Heart left ventricle (tissue), 16 donors: ENCODE results near the gene CD59. TPM values are rescaled to one million over a fixed set of nuclear protein-coding genes. Genes with fewer than 3 reads are reported as not detected.
A peak's percentile ranks its signal among the peaks of the same experiment; 100 is the strongest.

ENCODE experiments used
- ATAC-seq, 4 donors: fragments of 200-7000 bp; cut with Tn5 transposase; one replicate each; pipeline ENCODE4 v1.9.1; 2020 to 2022; ENCODE audit warnings: moderate library complexity in 4 of 4, mild to moderate bottlenecking in 3 of 4, moderate number of reproducible peaks in 1 of 4
- DNase-seq, 5 donors: peaks; one replicate each; pipeline ENCODE4 v3.0.0-alpha.2; 2020
- H3K27ac ChIP-seq, 12 donors: fragments of 200-600 bp; sonication (generic) in 4 of 12; one replicate each; pipeline versions ENCODE4 v1.5.0 to v1.8.0; 2016 to 2022; ENCODE audit warnings: mild to moderate bottlenecking in 2 of 12
- H3K27me3 ChIP-seq, 9 donors: fragments of 200-600 bp; sonication (generic) in 2 of 9; one replicate each; pipeline versions ENCODE4 v1.5.1 to v1.8.0; 2016 to 2022; ENCODE audit warnings: mild to moderate bottlenecking in 3 of 9
- H3K36me3 ChIP-seq, 9 donors: fragments of 200-600 bp; sonication (generic) in 2 of 9; one replicate each; pipeline versions ENCODE4 v1.5.0 to v1.8.0; 2018 to 2022; ENCODE audit warnings: mild to moderate bottlenecking in 2 of 9
- H3K4me1 ChIP-seq, 12 donors: fragments of 200-600 bp; sonication (generic) in 4 of 12; one replicate each; pipeline versions ENCODE4 v1.5.0 to v1.8.0; 2016 to 2022; ENCODE audit warnings: mild to moderate bottlenecking in 3 of 12
- H3K4me3 ChIP-seq, 12 donors: fragments of 200-600 bp; sonication (generic) in 4 of 12; one replicate each; pipeline versions ENCODE4 v1.5.0 to v1.8.0; 2017 to 2022; ENCODE audit warnings: mild to moderate bottlenecking in 9 of 12, moderate library complexity in 4 of 12
- H3K9me3 ChIP-seq, 12 donors: fragments of 200-600 bp; sonication (generic) in 4 of 12; one replicate each; pipeline versions ENCODE4 v1.5.0 to v1.8.0; 2016 to 2022; ENCODE audit warnings: mild to moderate bottlenecking in 1 of 12
- POLR2A ChIP-seq, 2 donors: fragments of 450-650 bp; IDR thresholded peaks; one replicate each; pipeline ENCODE4 v1.6.1; 2017; ENCODE audit warnings: antibody characterized with exemption in 2 of 2, mild to moderate bottlenecking in 2 of 2, moderate library complexity in 2 of 2
- WGBS, 4 donors: extraction: QIAGEN DNeasy Blood & Tissue Kit in 2 of 4; methylation state at CpG; one replicate each; pipeline versions ENCODE4 v1.1.5 to v1.1.7; 2013 to 2018; 5-methylcytosine and 5-hydroxymethylcytosine counted together
- intact Hi-C, 10 donors: fragments of 100-400 bp; cut with DNase I; formaldehyde crosslinking; loops; one replicate each; pipeline versions ENCODE4 v1.11.1 to v1.14.2; 2022
- polyA plus RNA-seq, 2 donors: library from polyadenylated mRNA; stranded (reverse); fragments of 200-250 nt; gene quantifications; one replicate each; pipeline ENCODE4 v1.2.3, GENCODE V29; 2013
- total RNA-seq, 9 donors: library from RNA; depleted of rRNA in 2 of 9; stranded (reverse); fragments of >200 nt in 2 of 9; fragmentation: NEBNext Ultra II Directional in 3 of 9; extraction: Animal tissue kit (Norgen Biotek cat#: 25700) in 3 of 9; gene quantifications; one replicate each; pipeline versions ENCODE4 v1.1.0 to v1.2.4, GENCODE V29; 2016 to 2023
- TF ChIP-seq, protein P1 (sequence below), 12 donors: fragments of 200-600 bp; sonication (generic) in 4 of 12; IDR thresholded peaks; one replicate each; pipeline versions ENCODE4 v1.5.0 to v1.8.0; 2018 to 2022; ENCODE audit warnings: antibody characterized with exemption in 12 of 12, mild to moderate bottlenecking in 5 of 12
- donor health status: ischemic (EF 13 %, LVEDD 7.1; RV severe dilation, severe dysfunction).
- donor health status: healthy with polysubstance abuse.
- donor health status: DM: no; HTN: yes; CAD: no.
- donor health status: DM: no; HTN: no; CAD: no.
- donor health status: ischemic (EF 25% LVEDD 6.9; RV normal size, moderate dysfunction).
- donor health status: ischemic (EF 25% LVEDD 5.7; RV mildly dilated, moderate dysfunction).
- donor health status: healthy.
- donor health status: DM: yes; HTN: yes; CAD: no.
- donor health status: ischemic (EF 35%, LVEDD 5.7; RV mildly dilated, moderate dysfunction).
- donor health status: nonischemic (EF 11% LVEDD 7.7; RV severe dilation, severe dysfunction).
- donor health status: DM: yes; HTN: yes; CAD: no.
- donor health status: PGD.
- donor health status: ischemic (EF 29% LVEDD 5.4; RV normal size, mild dysfunction).
- donor health status: nonischemic (EF 23%, LVEDD 6.1; RV moderate dilation, normal function).

CD59 gene
- total and polyA plus RNA-seq, 11 donors: 133 to 1,434 (median 930) TPM

DNA sequence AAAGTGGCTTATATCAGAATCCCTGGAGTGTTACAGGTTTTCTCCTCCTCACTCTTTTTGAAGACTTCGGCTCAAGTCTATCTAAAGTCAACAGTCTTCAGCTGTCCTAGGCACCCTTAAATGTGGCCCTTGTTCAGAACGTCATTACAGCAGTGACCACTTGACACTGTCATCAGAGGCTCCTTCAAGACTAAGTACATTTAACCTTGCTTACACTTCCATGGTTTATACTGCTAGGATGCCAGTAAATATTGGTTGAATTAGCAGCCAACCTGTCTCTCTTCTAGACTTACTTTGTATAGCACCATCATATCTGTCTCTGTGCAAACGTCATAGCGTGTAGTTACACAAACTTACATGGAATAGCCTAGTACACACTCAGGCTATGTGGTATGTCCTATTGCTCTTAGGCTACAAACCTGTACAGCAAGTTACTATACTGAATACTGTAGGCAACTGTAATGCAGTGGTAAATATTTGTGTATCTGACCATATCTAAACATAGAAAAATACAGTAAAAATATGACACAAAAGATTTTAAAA is 22.3 kb downstream of the CD59 start:
- no peaks in the 10 kb centered on the region for H3K27me3 ChIP-seq
- peak in 3 of 4 donors; percentile 19 to 66 (median 60) for ATAC-seq
- no peaks in the 10 kb centered on the region for H3K9me3 ChIP-seq
- H3K36me3 ChIP-seq: peaks cover 0 to 100% (median 94%) of the 10 kb centered on the region in 9 donors
- WGBS, 4 donors: 49 to 56% (median 52%) methylated on average over 4 of the region's 4 CpGs
- TF ChIP-seq, protein P1, sequence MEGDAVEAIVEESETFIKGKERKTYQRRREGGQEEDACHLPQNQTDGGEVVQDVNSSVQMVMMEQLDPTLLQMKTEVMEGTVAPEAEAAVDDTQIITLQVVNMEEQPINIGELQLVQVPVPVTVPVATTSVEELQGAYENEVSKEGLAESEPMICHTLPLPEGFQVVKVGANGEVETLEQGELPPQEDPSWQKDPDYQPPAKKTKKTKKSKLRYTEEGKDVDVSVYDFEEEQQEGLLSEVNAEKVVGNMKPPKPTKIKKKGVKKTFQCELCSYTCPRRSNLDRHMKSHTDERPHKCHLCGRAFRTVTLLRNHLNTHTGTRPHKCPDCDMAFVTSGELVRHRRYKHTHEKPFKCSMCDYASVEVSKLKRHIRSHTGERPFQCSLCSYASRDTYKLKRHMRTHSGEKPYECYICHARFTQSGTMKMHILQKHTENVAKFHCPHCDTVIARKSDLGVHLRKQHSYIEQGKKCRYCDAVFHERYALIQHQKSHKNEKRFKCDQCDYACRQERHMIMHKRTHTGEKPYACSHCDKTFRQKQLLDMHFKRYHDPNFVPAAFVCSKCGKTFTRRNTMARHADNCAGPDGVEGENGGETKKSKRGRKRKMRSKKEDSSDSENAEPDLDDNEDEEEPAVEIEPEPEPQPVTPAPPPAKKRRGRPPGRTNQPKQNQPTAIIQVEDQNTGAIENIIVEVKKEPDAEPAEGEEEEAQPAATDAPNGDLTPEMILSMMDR (IDR thresholded peaks at IDR 0.05): no peak
- no peak for TF ChIP-seq POLR2A (IDR thresholded peaks at IDR 0.05)
- peaks cover 4 to 83% (median 45%) of the 10 kb centered on the region in 12 donors for H3K4me1 ChIP-seq
- peak overlapping the region in 9 of 12 donors; percentile 2 to 80 (median 38) for H3K27ac ChIP-seq
- no peak overlapping the region for H3K4me3 ChIP-seq
- intact Hi-C loops: no loop called here
- no peak for DNase-seq

DNA sequence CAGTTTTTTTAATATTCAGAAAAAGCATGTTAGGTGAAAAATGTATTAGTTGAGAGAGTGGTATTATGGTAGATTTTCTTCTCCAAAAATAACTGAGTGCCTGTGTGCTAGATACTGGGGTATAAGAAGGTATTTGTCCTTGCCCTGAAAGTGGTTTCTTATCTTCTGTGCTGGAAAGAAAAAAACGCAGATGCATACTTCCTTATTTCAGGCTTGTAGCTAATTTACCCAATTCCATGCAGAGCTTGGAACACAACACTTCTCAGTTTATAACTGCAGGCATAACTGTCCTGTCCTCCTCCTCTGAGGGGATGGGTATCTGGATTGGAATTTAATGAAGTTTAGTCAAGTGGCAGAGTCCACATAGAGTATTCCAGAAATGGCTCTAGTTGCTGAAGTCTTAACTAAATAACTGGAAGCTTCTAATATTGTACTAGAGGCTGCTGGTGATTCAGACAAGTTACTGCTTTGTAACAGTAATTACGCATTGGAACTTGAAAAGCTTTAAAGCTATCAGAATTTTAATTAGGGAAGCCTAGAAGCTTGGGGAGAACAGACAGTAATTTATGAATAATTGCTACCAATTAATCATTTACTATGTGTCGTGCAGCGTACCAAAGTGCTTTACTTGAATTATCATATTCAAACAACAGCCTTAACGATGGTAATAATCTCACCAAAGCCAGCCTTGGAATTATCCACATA is 22.9 kb downstream of the CD59 start:
- intact Hi-C loops: no loop called here
- Histone ChIP-seq H3K27me3 (no peaks in the 10 kb centered on the region), H3K27ac (peak overlapping the region; percentile 2 to 80 (median 30)), H3K9me3 (no peaks in the 10 kb centered on the region), H3K4me3 (no peak overlapping the region), H3K36me3 (peaks cover 0 to 100% (median 94%) of the 10 kb centered on the region in 9 donors), H3K4me1 (peaks cover 9 to 84% (median 51%) of the 10 kb centered on the region in 12 donors)
- ATAC-seq: no peak
- no peak for TF ChIP-seq POLR2A (IDR thresholded peaks at IDR 0.05)
- TF ChIP-seq, protein P1 (IDR thresholded peaks at IDR 0.05): no peak
- DNase-seq: no peak
- 68 to 75% (median 71%) methylated on average over 5 of the region's 5 CpGs for WGBS, 4 donors

DNA sequence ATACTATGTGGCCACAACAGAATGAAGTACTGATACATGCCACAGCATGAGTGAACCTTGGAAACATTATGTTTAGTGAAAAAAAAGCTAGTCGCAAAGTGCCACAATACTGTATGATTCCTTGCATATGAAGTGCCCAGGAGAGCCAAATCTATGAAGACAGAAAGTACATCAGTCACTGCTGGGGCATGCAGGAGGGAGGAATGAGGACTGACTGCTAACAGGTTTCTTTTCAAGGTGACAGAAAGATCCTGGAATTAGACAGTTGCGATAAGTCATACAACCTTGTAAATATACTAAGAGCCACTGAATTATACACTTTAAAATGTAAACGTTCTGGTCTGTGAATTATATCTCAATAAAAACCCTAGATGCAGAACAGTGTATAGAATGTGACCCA is 23.8 kb downstream of the CD59 start:
- DNase-seq (no peak), ATAC-seq (no peak)
- no peaks in the 10 kb centered on the region for H3K27me3 ChIP-seq
- H3K36me3 ChIP-seq: peaks cover 0 to 99% (median 93%) of the 10 kb centered on the region in 9 donors
- peak overlapping the region in 7 of 12 donors; percentile 2 to 80 (median 35) for H3K27ac ChIP-seq
- no peak for TF ChIP-seq POLR2A (IDR thresholded peaks at IDR 0.05)
- TF ChIP-seq, protein P1 (IDR thresholded peaks at IDR 0.05): no peak
- H3K4me1 ChIP-seq: peaks cover 10 to 86% (median 58%) of the 10 kb centered on the region in 12 donors
- intact Hi-C loops: no loop called here
- no peak overlapping the region for H3K4me3 ChIP-seq
- no peaks in the 10 kb centered on the region for H3K9me3 ChIP-seq
- 70 to 83% (median 79%) methylated on average over 3 of the region's 3 CpGs for WGBS, 4 donors

DNA sequence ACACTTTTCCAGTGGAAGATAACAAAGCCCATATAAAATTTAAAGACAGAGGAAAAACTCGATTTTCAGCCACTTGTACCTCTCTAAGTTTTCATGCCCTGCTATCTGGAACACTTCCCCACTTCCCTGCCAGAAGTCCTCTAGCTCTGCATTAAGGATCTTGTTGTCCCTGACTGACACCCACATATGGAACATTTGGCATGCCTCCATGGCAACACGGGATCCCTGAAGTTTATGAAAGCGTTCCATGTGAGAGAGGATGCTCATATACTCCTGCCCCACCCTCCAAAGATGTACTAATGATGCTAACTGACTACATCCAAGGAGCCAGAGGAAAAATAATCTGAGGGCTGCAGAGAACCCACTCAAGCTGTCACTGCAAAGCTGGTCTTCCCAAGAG is 26.8 kb downstream of the CD59 start:
- 12 to 20% (median 18%) methylated on average over 3 of the region's 3 CpGs for WGBS, 4 donors
- ATAC-seq: no peak
- DNase-seq: no peak
- Histone ChIP-seq H3K4me3 (no peak overlapping the region), H3K27me3 (no peaks in the 10 kb centered on the region), H3K27ac (peak overlapping the region in 5 of 12 donors; percentile 27 to 90 (median 74)), H3K36me3 (peaks cover 0 to 96% (median 76%) of the 10 kb centered on the region in 9 donors), H3K9me3 (no peaks in the 10 kb centered on the region), H3K4me1 (peaks cover 11 to 87% (median 64%) of the 10 kb centered on the region in 12 donors)
- TF ChIP-seq POLR2A (IDR thresholded peaks at IDR 0.05): no peak
- TF ChIP-seq, protein P1 (IDR thresholded peaks at IDR 0.05): no peak
- intact Hi-C loops: no loop called here
